ENCODE results near the gene FGFRL1.

FGFRL1 gene

DNA sequence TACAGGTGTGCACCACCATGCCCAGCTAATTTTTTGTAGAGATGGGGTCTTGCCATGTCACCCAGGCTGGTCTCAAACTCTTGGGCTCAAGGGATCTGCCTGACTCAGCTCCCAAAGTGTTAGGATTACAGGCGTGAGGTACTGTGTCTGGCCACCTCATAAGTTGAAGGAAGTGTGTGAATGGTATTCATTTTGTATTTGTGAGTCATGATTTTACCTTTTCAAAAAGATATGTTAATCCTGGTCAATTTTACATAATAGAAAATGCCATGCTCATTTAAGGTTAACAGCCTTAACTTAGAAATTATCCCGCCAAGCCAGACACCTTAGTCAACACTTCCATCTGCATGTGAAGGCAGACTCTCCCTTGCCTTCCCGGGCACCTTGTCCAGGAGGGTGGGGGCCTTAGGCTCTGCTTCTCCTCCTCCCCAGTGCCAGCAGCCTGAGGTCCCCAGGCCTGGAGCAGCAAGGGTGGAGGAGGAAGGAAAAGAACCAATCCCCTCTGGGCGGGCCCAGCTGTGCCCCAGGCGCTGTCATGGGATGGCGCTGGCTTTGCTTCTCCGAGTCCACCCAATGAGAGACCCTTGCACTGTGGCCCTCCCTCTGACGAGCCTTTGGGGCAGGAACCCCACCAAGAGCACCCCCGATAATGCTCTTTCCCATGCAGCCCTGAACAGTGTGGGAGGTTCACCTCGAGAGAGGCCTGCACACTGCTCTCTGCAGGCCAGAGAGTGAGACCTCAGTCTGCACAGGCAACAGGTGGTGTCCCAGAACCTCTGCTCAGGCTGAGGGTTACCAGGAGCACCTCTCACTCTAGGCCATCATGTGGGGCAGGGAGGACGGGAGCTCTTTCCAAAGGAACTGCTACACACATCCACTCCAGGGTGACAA is 64.6 kb downstream of the FGFRL1 start:
- no peak overlapping the region for H3K4me3 ChIP-seq (ENCODE audit: low read depth, low read length)
- no peak for TF ChIP-seq CTCF (IDR thresholded peaks at IDR 0.05; ENCODE audit: borderline replicate concordance, insufficient read depth, low read depth, low read length)

All from GM12875 (cell line).